Peyer's patch (tissue), 4 donors: ENCODE measurements around the gene INTS11.

Source experiments
- POLR2A ChIP-seq, 2 donors: fragments of 450-650 bp; IDR thresholded peaks; one replicate each; pipeline ENCODE4 v1.5.1; 2017; ENCODE audit warnings: antibody characterized with exemption in 2 of 2, mild to moderate bottlenecking in 2 of 2, moderate library complexity in 2 of 2
- TF ChIP-seq, protein P1 (sequence below), 6 experiments: fragments of 450-650 bp in 4 of 6; fragments of 200-600 bp in 2 of 6; sonication (generic) in 1 of 6; IDR thresholded peaks; one replicate each; pipeline ENCODE4 v1.5.1; 2017 to 2019; ENCODE audit warnings: antibody characterized with exemption in 6 of 6, mild to moderate bottlenecking in 3 of 6, moderate library complexity in 1 of 6

DNA sequence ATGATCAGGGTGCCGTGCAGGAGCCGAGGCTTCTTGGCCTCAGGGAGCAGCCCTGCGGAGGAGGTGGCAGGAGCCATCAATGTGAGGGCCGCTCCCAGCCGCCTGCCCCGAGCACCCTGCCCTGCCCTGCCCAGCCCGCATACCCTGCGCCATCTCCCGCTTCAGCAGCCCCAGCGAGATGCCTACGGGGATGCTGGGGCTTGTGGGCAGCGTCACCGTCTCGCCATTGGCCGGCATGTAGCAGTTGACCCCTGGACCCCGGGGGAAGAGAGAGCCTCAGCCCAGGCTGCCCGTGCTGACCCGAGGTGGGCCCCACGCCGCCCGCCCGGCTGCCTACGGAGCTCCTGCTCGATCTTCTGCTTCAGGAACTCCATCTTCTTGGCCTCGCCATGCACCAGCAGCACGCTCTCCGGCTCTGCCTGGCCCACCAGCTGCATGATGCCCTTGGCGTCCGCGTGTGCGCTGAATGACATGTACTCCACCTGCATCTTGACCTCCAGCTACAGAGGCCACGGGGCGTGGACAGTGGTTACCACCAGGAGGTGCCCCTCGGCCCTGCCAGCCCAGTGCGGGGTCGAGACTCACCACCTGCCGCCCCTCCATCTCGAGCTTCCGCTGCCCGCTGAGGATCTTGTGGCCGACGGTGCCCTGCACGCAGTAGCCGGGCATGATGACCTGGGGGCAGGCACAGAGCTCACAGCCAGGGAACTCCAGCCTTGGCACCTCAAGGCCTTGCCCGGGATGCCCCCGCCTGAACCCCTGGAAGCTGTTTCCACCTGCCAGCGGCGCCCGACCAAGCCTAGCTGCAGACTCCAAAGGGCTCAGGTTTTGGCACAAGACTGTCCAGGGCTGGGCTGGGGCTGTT, 11.8 kb downstream of the INTS11 start:
- no peak for TF ChIP-seq POLR2A (IDR thresholded peaks at IDR 0.05)
- TF ChIP-seq, protein P1, sequence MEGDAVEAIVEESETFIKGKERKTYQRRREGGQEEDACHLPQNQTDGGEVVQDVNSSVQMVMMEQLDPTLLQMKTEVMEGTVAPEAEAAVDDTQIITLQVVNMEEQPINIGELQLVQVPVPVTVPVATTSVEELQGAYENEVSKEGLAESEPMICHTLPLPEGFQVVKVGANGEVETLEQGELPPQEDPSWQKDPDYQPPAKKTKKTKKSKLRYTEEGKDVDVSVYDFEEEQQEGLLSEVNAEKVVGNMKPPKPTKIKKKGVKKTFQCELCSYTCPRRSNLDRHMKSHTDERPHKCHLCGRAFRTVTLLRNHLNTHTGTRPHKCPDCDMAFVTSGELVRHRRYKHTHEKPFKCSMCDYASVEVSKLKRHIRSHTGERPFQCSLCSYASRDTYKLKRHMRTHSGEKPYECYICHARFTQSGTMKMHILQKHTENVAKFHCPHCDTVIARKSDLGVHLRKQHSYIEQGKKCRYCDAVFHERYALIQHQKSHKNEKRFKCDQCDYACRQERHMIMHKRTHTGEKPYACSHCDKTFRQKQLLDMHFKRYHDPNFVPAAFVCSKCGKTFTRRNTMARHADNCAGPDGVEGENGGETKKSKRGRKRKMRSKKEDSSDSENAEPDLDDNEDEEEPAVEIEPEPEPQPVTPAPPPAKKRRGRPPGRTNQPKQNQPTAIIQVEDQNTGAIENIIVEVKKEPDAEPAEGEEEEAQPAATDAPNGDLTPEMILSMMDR (IDR thresholded peaks at IDR 0.05), result no peak
